Skin epidermis (tissue), 12 donors: Measurements from ENCODE around the gene INSM1.

ENCODE experiments used
- H3K27ac ChIP-seq, 21 experiments: fragments of 200-600 bp; sonication (generic) in 11 of 21; one replicate each; pipeline ENCODE4 v1.5.0; 2020; ENCODE audit warnings: mild to moderate bottlenecking in 3 of 21, inconsistent platforms in 2 of 21, moderate library complexity in 2 of 21
- H3K4me3 ChIP-seq, 7 experiments: fragments of 200-600 bp; sonication (generic) in 2 of 7; one replicate each; pipeline ENCODE4 v1.5.0; 2020; ENCODE audit warnings: inconsistent platforms in 2 of 7, mild to moderate bottlenecking in 2 of 7, moderate library complexity in 1 of 7

INSM1 gene

DNA sequence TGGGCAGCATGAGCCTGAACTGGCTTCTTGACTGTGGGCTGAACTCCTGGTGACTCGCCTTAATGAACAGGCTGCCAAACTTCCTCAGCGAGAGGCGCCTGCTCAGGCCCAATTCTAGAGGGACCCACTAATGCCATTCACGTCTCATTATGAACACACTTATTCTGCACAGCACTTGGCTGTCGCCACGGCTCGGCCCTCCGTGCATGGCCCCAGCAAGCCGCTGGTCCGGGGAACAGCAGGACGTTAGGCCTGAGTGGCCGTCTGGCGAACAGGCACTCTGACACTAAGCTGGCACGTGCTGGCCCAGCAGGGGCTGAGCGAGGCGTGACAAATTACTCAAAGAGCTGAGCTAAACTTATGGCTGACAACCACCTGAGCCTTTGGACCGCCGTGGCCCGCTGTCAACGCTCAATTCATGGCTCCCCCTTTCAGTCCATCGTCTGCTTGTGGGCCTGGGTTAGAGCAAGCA, 45.9 kb downstream of the INSM1 start:
- no peak overlapping the region for H3K27ac ChIP-seq
- H3K4me3 ChIP-seq, result no peak overlapping the region

- no peak overlapping the region for H3K4me3 ChIP-seq
- H3K27ac ChIP-seq, result no peak overlapping the region
Measured at GRCh38 chr20:20414640-20415220, 46.8 kb downstream of the INSM1 start.

DNA sequence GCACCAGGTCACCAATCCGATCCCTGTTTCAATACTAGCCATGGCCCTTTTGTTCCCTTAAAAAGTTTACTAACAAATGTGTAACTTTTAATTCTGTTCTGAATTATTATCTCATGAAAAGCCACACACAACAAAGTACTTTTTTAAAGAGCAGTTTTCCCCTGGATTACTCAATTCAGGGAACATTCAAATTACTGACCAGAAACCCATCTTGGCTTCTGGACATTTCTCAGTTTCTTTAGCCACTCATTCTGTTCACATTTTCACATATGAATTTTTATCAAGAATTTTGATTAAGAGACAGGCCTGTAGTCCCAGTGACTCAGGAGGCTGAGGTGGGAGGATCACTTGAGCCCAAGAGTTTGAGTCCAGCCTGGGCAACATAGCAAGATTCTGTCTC, 47.4 kb downstream of the INSM1 start:
- H3K27ac ChIP-seq, result no peak overlapping the region
- H3K4me3 ChIP-seq, result no peak overlapping the region

DNA sequence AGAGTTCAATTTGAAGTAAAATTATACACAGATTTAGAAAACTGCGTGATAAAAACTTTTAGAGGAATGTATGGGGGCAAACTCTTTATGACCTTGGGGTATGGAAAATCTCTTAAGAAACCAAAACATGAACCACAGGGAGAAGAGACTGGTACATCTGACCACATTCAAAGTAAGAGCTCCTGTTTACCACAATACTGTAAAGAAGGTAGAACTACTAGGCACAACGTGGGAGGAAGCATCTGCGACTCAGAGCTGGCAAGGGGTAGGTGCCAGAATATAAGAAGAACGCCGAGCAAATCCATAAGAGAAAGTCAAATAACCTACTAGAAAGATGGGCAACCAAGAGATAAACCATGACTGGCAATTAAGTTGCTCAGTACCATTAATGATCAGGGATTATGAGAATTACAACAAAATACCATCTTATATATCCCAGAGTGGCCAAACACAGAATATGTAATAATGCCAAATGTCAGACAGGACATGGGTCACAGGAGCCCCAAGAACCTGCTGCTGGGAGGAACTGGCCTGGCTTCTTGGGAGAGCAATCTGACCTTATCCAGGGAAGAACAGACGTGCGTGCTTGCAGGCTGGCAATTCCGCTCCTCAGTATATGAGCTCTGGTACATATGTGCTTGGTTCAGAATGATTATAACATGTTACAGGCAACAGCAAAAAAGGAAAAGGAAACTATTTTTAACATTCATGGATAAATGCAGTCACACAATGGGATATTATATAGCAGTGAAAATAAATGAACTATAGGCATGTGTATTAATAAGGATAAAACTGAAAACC, 50.2 kb downstream of the INSM1 start:
- Histone ChIP-seq H3K4me3 (no peak overlapping the region), H3K27ac (no peak overlapping the region)
